Thymus (tissue), 11 donors: Measurements from ENCODE around the gene ABCC4. TPM values are rescaled to one million over a fixed set of nuclear protein-coding genes. Genes with fewer than 3 reads are reported as not detected.

Source experiments
- DNase-seq, 9 donors: peaks; one replicate each; pipeline ENCODE4 v3.0.0-alpha.2; 2013; ENCODE audit warnings: low spot score in 9 of 9, low read depth in 6 of 9, missing footprints in 1 of 9
- H3K27ac ChIP-seq, 2 donors: one replicate each; pipeline ENCODE4 v1.5.1; 2013; ENCODE audit warnings: control low read depth in 1 of 2, low read depth in 1 of 2, low read length in 1 of 2, mild to moderate bottlenecking in 1 of 2, moderate library complexity in 1 of 2
- H3K27me3 ChIP-seq, 2 donors: one replicate each; pipeline ENCODE4 v1.5.1; 2013; ENCODE audit warnings: low read length in 1 of 2; ENCODE audit not compliant: control insufficient read depth in 2 of 2, insufficient read depth in 1 of 2
- H3K36me3 ChIP-seq, 2 donors: one replicate each; pipeline ENCODE4 v1.5.1; 2013; ENCODE audit warnings: low read length in 1 of 2, mild to moderate bottlenecking in 1 of 2, moderate library complexity in 1 of 2; ENCODE audit not compliant: control insufficient read depth in 2 of 2, insufficient read depth in 2 of 2
- H3K4me1 ChIP-seq, 2 donors: one replicate each; pipeline ENCODE4 v1.5.1; 2013; ENCODE audit warnings: low read length in 2 of 2; ENCODE audit not compliant: control insufficient read depth in 2 of 2, insufficient read depth in 2 of 2
- H3K4me3 ChIP-seq, 2 donors: one replicate each; pipeline ENCODE4 v1.5.1; 2013; ENCODE audit warnings: low read length in 2 of 2, control low read depth in 1 of 2, mild to moderate bottlenecking in 1 of 2
- H3K9me3 ChIP-seq, 2 donors: one replicate each; pipeline ENCODE4 v1.5.1; 2013; ENCODE audit warnings: low read length in 1 of 2, mild to moderate bottlenecking in 1 of 2; ENCODE audit not compliant: control insufficient read depth in 2 of 2, insufficient read depth in 1 of 2
- WGBS: extraction: QIAGEN DNeasy Blood & Tissue Kit; methylation state at CpG from one replicate; pipeline ENCODE4 v1.1.7; 2013; 5-methylcytosine and 5-hydroxymethylcytosine counted together
- polyA plus RNA-seq: library from polyadenylated mRNA; stranded (reverse); fragments of 200-250 nt; gene quantifications from one replicate; pipeline ENCODE4 v1.2.3, GENCODE V29; 2013
- total RNA-seq: library from RNA; stranded (reverse); fragments of 120-200 nt; gene quantifications from one replicate; pipeline ENCODE4 v1.2.4, GENCODE V29; 2013
- donor health status: healthy.

The ABCC4 gene
- total and polyA plus RNA-seq, 2 donors = 2.6 to 10.3 TPM

GRCh38 chr13:95243207-95243606 lies 58.0 kb downstream of the ABCC4 start:
- no peaks in the 10 kb centered on the region for H3K9me3 ChIP-seq
- DNase-seq = no peak
- H3K27ac ChIP-seq = no peak overlapping the region
- H3K27me3 ChIP-seq = no peaks in the 10 kb centered on the region
- no peaks in the 10 kb centered on the region for H3K4me1 ChIP-seq
- H3K36me3 ChIP-seq = no peaks in the 10 kb centered on the region
- H3K4me3 ChIP-seq = no peak overlapping the region
- 77% methylated on average over 7 of the region's 7 CpGs for whole genome bisulfite sequencing

DNA sequence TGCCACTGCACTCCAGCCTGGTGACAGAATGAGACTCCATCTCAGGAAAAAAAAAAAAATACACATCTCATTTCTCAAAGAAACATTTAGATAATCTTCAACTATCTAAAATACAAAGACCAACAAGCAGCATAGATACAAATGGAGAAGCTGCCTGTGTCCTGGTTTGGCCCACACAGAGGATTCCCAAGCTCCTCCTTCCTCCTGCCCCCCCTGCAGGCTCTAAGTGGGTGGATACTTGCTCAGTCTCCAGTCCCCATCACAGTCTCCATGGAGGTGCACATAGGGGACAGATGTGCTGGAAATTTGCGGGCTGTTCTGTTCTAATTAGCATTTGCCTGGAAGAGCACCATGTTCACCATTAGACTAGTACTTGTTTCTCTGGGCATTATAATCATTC lies 59.9 kb downstream of the ABCC4 start:
- Histone ChIP-seq H3K4me1 (no peaks in the 10 kb centered on the region), H3K9me3 (no peaks in the 10 kb centered on the region), H3K27me3 (no peaks in the 10 kb centered on the region), H3K36me3 (no peaks in the 10 kb centered on the region), H3K4me3 (no peak overlapping the region), H3K27ac (no peak overlapping the region)
- 43% methylated on average over 1 of the region's 1 CpG for WGBS
- no peak for DNase-seq

DNA sequence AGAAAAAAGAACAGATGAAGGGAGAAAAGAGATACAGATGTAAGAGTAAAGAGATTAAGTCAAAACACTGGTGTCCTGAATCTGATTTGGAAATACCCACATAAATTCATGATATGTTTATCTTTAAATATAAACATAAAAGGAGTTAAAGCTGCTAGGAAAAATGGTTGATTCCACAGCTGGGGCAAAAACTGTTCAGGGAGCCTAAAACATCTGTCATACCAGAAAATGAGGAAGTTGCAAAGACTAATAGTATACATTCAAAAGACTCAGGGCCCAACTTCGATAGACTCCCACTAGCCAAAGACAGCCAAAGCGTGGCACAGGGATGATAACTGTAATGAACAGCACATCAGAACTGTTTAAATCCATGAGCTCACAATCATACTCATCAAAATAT lies 62.0 kb downstream of the ABCC4 start:
- H3K27ac ChIP-seq = no peak overlapping the region
- H3K27me3 ChIP-seq = no peaks in the 10 kb centered on the region
- H3K36me3 ChIP-seq = no peaks in the 10 kb centered on the region
- H3K4me3 ChIP-seq = no peak overlapping the region
- H3K4me1 ChIP-seq = peaks cover 5 to 8% of the 10 kb centered on the region in 2 donors
- WGBS = 46% methylated on average over 2 of the region's 2 CpGs
- no peaks in the 10 kb centered on the region for H3K9me3 ChIP-seq
- no peak for DNase-seq

- Histone ChIP-seq H3K36me3 (no peaks in the 10 kb centered on the region), H3K27me3 (no peaks in the 10 kb centered on the region), H3K4me1 (peaks cover 5 to 8% of the 10 kb centered on the region in 2 donors), H3K27ac (no peak overlapping the region), H3K9me3 (no peaks in the 10 kb centered on the region), H3K4me3 (no peak overlapping the region)
- WGBS = over 99% methylated on average over 7 of the region's 7 CpGs
- DNase-seq = no peak
Measured at GRCh38 chr13:95237310-95237870, 63.9 kb downstream of the ABCC4 start.

- H3K9me3 ChIP-seq = no peaks in the 10 kb centered on the region
- WGBS = 96% methylated on average over 9 of the region's 9 CpGs
- no peak for DNase-seq
- peaks cover 5 to 8% of the 10 kb centered on the region in 2 donors for H3K4me1 ChIP-seq
- no peak overlapping the region for H3K4me3 ChIP-seq
- H3K36me3 ChIP-seq = no peaks in the 10 kb centered on the region
- no peaks in the 10 kb centered on the region for H3K27me3 ChIP-seq
- peak overlapping the region in 1 of 2 donors; percentile 20 for H3K27ac ChIP-seq
Measured at GRCh38 chr13:95236774-95237173, 64.5 kb downstream of the ABCC4 start.

DNA sequence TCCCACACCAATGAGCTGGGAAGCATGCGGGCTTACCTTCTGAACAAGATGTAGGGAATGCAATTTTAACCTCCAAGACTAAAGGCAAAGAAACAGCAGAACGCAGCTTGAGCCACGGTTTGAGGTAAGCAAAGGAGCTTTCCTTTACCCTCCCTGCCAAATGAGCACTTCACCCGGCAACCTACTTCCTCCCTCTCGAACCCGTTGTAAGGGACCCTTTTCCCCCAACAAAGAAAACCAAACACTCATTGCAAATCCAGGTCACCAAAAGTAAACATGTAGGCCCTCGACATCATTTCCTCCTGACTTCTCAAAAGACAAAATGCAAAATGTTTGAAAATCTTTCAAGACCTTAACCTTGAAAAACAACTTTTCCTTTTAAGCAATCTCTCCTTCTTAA lies 65.3 kb downstream of the ABCC4 start:
- Histone ChIP-seq H3K36me3 (no peaks in the 10 kb centered on the region), H3K4me3 (no peak overlapping the region), H3K4me1 (peaks cover 5 to 8% of the 10 kb centered on the region in 2 donors), H3K27ac (peak overlapping the region in 1 of 2 donors; percentile 66), H3K27me3 (no peaks in the 10 kb centered on the region), H3K9me3 (no peaks in the 10 kb centered on the region)
- whole genome bisulfite sequencing = 76% methylated on average over 7 of the region's 7 CpGs
- DNase-seq = peak in 5 of 9 donors; percentile 18 to 57 (median 30)

DNA sequence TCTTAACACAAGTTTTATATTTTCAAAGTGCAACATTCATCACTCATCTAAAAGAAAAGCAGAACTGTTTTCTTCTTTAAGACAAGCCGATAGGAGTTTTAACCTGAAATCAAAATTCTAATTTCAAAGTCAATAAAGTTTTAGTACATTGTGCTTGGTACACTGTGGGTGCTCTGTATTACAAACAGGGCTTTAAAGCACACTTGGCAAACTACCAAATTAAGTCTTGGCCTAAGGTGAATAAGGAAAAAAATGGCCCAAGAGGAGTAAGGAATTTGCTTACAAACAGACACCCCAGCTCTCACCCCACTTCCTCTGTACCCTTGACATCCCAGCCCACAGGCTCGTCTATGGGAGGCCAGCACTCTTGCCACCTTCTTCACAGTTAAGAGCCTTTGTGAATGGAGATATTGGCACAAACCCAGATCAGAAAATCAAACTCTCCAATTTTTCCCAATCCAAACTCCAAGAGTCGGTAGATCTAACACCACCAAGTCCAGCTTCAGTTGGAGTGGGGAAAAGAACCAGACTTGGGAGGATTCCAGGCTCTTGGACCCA lies 66.0 kb downstream of the ABCC4 start:
- WGBS = 82% methylated on average over 3 of the region's 3 CpGs
- no peaks in the 10 kb centered on the region for H3K36me3 ChIP-seq
- peak overlapping the region in 1 of 2 donors; percentile 66 for H3K27ac ChIP-seq
- peak overlapping the region in 1 of 2 donors; percentile 5 for H3K4me3 ChIP-seq
- no peaks in the 10 kb centered on the region for H3K9me3 ChIP-seq
- H3K4me1 ChIP-seq = peaks cover 5 to 8% of the 10 kb centered on the region in 2 donors
- DNase-seq = no peak
- H3K27me3 ChIP-seq = no peaks in the 10 kb centered on the region

- no peak for DNase-seq
- Histone ChIP-seq H3K9me3 (no peaks in the 10 kb centered on the region), H3K36me3 (no peaks in the 10 kb centered on the region), H3K4me1 (peaks cover 5 to 8% of the 10 kb centered on the region in 2 donors), H3K27ac (no peak overlapping the region), H3K27me3 (no peaks in the 10 kb centered on the region), H3K4me3 (no peak overlapping the region)
- 95% methylated on average over 2 of the region's 2 CpGs for WGBS
Measured at GRCh38 chr13:95234242-95234641, 67.0 kb downstream of the ABCC4 start.

DNA sequence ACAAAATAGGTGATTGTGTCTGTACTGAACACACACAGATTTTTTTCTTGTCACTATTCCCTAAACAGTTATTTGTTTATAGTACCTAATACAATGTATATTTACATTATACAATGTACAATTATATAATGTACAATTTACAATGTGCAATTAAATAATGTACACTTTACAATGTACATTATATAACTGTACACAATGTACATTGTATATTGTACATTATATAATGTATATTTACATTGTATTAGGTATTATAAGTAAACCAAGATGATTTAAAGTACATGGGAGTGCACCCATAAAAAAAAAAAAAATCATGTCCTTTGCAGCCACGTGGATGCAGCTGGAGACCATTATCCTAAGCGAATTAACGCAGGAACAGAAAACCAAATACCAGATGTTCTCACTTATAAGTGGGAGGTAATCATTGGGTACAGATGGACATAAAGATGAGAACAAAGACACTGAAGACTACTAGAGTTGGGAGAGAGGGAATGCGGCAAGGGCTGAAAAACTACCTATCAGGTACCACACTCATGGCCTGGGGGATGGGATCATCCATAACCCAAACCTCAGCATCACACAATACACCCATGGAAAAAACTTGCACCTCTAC lies 68.1 kb downstream of the ABCC4 start:
- H3K9me3 ChIP-seq = no peaks in the 10 kb centered on the region

More for the DNA sequence above, 68.1 kb downstream of the ABCC4 start:
- H3K4me1 ChIP-seq = peaks cover 5 to 8% of the 10 kb centered on the region in 2 donors
- WGBS = 95% methylated on average over 4 of the region's 4 CpGs
- no peaks in the 10 kb centered on the region for H3K36me3 ChIP-seq
- no peaks in the 10 kb centered on the region for H3K27me3 ChIP-seq
- H3K27ac ChIP-seq = no peak overlapping the region
- no peak overlapping the region for H3K4me3 ChIP-seq
- no peak for DNase-seq
